GOT3 (cell line): ENCODE measurements around the gene TPP1.

Experiments used
- DNase-seq: peaks from one replicate; lab custom pipeline; 2025; ENCODE audit warnings: mixed read lengths; lab: John Stamatoyannopoulos, UW

Gene TPP1

DNA sequence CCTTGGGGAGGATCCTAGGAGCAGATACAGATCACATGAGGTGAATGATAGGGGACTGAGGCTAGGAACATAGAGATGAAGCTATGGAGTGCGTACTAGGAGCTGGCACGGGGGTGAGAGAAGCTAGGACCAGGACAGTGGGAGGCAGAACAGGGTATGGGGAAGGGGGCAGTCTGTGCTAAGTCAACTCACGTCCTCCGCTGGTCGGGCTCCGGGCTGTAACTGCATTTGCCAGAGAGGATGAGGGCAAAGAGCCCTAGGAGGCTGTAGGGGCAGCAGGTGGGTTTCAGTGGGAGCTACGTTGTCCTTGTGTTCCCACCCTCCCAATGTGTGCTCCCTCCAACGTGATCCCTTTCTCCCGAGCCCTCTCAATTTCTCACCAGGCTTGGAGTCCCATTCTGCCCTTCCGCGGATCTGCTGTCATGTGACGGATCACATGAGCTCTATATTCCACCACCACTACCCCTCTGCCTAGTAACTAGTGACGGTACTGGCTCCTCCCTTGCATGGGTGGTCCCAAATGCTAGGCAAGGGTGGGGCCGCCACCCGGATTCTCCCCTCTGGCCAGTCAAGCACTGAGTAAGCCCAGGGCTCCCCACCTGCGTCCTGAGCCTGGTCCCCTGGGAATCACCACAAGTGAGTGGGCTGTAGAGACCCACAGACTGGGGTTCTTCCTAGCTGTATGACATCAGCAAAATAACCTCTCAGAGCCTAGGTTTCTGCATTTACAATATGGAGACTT lies at the start of gene TPP1:
TPP1 (minus strand) TSS at position 419 of the 742 bp plus-strand sequence; CDS start at position 397, 22 bp downstream.
- DNase-seq = peak; percentile 18

DNA sequence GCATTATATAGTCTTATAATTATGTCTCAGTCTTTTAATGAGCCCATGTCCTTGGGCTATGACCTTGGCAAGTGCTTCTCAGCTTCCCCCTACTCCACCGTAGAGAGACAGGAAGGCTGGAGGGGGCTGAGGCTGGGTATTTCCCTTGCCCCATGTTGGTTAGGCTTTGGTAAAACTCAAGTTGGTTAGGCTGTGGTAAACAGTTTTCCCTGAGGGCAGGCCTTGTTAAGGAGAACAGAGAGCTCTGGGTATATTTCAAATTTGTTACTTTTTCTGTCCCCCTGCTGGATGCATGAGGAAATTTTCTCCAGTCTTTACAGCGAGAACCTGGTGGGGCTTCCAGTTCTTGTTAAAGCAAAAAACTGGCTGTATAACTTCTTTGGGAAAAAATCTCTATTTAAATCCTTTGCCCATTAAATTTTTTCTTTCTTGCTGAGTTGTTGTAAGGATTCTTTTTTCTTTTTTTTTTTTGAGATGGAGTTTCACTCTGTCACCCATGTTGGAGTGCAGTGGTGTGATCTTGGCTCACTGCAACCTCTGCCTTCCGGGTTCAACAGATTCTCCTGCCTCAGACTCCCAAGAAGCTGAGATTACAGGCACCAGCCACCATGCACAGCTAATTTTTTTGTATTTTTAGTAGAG lies 48.6 kb upstream of the TPP1 start:
- no peak for DNase-seq

DNA sequence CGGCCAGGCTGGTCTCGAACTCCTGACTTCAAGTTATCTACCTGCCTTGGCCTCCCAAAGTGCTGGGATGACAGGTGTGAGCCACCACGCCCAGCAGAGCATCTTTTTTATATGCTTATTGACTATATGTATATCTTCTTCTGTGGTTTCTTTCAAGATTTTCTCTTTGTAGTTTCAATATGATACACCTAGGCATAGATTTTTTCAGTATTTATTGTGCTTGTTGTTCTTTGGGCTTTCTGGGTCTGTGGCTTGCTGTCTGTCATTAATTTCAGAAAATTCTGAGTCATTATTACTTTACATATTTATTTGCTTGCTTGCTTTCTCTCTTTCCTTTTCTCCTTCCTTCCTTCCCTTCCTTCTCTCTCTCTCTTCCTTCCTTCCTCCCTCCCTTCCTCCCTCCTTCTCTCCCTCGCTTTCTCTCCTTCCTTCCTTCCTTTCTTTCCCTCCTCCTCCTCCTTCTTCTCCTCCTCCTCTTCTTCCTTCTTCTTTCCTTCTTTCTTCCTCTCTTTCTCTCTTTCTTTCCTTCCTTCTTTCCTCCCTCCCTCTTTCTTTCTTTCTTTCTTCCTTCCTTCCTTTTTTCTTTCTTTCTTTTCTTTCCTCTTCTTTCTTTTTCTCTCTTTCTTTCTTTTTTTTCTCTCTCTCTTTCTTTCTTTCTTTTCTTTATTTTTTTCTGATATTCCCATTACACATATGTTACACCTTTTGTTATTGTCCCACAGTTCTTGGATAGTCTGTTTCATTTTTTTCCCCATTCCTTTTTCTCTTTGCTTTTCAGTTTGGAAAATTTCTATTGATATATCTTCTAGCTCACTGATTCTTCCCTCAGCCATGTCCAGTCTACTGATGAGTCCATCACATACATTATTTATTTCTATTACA lies 47.3 kb upstream of the TPP1 start:
- DNase-seq = no peak

DNA sequence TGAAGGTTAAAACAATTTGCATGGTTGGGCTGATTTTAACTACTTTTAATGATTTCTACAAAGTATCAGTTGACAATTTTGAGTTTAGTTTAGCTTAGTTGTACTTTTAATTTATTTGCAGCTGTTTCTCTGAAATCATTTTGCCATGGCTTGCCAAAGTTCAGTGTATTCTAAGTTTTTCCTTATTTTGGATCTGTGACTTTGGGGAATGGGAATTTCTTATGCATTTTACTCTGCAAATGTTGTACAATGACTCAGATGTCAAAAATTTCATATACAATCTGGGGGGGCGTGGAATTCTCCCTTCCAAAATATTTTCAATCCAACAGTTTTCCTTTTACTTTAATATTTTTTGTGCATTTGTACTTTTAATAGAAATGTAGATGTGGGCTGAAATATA lies 45.3 kb upstream of the TPP1 start:
- DNase-seq = no peak

DNA sequence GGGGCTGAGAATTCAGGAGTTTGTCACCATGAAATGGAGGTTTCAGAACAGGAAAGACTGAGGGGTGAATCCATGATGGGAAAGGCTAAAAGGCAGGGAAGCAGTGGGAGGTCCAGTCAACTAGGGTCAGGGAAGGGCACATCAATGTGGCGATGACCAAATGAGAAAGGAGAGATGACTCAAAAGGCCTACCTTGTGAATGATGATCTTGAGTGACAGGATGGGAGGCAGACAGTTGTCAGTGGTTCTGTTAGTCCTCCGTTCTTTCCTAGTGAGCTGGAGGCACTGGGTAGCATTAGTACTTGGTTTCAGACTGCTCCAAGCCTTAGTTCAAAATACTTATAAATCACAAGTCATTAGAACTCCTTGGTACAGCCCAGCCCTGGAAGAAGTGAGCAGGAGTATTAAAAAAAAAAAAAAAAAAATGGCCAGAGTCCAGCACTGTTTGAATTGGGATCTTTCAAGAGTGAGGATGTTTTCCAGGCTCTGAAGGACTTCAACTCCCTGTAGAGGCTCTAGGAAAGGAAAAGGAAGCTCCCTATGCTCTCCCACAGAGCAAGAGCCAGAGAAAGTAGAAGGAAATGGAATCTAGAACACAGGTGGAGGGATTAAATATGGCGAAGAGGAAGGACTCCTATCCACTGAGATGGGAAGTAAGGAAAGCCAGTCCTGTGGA lies 44.7 kb upstream of the TPP1 start:
- DNase-seq = no peak

DNA sequence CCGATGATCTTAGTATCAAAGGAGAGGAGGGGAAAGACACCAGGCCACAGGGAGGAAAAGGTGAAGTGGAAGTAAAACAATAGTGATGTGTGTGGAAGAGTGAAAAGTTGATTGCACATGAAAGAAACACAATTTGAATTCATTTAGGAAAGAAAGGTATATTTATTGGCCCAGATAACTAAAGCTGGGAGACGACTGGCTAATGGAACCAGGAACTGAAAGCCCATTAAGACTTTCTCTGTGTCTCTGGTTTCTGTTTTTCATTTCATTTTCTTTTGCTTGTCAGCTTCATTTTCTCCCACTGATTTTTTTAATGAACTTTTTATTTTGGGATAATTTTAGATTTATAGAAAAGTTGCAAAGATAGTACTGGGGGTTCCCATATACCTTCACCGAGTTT lies 41.5 kb upstream of the TPP1 start:
- DNase-seq = no peak

DNA sequence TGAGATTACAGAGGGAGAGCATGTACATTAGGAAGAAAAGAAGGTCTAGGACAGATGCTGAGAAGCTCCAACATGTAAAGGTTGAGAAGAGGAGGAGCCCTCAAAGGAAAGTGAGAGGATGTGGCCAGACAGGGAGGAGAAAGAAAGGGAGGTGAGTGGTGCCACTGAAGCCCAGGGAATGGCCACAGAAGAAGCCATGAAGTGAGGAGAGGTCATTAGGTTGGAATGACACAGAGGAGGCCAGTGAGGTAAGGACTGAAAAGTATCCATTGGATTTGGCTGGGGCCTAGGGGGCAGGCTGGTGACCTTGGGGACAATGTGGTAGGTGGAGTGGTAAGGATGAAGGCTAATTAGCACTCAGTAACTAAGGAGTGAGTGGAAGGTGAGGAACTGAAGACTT lies 39.4 kb upstream of the TPP1 start:
- no peak for DNase-seq

DNA sequence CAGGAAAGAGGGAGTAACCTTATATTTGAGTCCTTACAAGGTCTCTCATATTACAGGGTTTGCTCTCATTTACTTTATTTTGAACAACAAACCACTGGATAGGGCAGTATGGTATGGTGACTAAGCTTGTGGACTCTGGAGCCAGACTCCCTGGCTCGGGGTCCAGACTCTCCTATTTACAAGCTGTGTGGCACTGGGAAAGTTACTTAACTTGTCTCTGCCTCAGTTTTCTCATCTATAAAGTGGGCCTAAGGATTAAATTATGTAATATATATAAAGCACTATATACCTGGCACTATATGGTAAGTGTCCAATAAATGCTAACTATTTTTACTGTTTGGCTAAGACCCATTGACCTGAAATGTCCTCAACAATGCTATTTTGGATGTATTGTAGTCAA lies 38.1 kb upstream of the TPP1 start:
- DNase-seq = no peak

DNA sequence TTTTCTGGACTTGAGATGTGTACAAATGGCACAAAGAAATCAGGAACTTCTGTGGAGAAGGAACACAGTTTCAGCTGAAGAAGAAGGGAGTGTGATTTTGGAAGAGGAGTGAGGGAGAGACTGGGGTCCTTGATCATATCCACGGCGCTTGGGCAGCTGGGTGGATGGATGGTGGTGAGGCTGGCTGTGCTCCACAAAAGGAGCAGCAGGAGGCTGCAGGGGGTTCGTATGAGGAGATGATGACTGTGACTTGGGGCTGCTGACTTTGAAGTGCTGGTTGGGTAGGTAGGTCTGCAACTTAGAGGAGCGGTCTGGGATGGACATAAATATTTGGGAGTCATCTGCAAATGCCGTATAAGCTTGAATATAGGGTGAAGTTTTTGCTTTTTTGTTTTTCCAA lies 37.7 kb upstream of the TPP1 start:
- no peak for DNase-seq

DNA sequence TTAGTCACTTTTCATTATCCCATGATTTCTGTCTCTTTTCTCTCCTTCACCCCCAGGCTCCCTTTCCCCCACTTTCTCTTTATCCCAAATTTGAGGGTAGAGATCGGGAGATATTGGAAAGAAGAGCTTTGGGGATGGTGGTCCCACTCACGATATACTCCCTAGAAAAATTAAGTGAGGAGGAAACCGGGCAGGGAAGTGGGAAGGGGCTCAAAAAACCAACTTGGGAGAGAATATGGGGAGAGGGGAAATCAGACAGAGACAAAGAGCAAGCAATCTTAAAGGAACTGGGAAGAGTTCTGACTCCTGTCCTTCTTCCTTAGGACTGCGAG lies 37.3 kb upstream of the TPP1 start:
- no peak for DNase-seq

DNA sequence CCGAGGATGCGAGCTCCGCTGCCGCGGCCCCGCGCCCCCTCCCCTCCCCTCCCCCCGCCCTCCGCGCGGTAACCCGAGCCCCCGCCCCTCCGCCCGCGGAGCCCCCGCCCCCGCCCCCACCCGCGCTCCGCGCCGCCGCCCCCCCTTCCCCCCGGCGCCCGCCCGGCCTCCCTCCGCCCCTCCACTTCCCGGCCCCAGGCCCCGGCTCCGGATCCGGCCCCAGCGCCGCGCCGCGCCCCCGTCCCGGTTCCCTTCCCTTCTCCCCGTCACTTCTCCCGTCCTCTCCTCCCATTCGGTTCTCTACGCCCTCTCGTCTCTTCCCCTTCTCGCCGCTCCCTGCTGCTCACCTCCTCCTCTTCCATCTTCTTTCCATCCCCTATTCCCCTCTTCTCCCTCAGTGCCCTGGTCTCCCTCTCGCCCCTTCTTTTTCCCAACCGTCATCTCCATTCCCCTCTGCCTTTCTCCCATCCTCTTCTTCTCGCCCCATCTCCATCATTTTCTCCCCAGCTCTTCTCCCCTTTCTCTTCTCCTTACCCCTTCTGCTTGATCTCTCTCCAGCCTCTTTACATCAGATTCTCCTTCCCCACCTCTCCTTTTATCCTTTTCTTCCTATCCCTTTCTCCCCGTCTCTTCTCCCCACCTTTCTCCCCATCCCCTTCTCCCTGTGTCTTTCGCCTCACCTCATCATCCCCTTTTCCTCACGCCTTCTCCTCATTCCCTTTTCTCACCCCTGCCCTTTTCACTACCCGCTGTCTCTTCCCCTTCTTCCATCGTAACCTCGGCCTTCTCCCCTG lies 36.8 kb upstream of the TPP1 start, which contains the start of gene DCHS1:
DCHS1 (minus strand) TSS at position 20 of the 794 bp plus-strand sequence. CDS start 14,196 bp downstream, outside the sequence.
- DNase-seq = no peak

DNA sequence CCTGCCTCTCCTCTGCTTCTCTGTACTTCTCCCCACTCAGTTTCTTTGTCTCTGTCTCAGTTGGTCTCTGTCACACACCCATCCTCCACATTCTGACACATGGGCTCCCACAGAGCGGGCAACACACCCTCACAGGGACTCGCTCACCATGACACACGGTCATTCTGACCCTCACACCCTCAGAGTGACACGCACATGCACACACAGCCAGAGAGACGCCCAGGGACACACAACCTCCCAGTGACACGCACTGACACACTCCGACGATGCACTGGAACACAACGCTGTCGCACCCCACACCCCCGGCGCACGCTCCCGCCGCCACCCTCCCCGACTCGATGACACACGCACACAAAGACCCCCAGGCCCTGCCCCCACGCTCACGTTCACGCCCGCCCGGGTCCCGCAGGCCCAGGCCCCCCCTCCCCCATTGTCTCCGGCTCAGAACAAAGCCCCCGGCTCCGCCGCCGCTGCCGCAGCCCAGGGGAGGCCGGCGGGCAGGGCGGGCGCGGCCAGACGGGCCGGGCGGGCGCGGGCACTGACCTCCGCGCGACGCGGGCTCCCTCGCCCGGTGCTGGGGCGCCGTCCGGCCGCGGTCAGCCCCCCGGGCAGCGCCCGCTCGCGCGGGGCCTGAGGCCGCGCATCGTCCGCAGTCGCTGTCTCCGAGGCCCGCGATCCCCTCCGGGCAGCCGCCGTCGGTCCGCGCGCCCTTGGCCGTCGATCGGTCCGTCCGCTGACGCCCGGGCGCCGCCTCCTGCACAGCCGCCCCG lies 36.0 kb upstream of the TPP1 start:
- no peak for DNase-seq

DNA sequence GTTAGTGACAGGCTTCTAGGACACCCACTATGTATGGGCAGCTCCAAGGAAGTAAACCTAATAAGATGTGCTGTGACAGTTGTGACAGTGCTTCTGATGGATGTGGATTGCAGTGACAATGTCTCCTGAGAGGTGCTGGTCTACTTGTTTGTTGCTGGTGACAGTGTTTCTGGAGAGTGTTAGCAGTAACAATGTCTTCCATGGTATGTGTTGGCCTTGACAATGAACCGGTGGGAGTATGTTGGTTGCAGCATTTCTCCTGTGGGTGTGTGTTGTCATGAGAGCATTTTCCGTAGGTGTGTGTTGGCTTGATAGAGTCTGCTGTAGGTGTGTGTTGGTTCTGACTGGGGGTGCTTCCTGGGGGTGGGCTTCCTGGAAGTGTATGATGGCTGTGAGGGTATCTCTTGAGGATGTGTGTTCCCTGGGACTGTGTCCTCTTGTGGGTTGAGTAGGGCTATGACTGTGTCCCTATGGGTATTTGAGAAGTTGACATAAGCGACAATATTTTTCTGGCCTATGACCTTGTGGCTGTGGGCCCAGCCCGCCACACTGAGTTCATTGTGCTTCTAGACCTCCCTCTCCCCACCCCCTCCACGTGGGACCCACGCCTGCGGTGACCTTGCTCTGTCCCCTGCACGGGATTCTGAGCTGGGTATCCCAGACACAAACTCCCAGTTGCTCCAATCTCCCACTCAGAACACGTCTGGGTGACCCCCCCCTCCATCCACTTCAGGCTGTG lies 35.2 kb upstream of the TPP1 start:
- no peak for DNase-seq

DNA sequence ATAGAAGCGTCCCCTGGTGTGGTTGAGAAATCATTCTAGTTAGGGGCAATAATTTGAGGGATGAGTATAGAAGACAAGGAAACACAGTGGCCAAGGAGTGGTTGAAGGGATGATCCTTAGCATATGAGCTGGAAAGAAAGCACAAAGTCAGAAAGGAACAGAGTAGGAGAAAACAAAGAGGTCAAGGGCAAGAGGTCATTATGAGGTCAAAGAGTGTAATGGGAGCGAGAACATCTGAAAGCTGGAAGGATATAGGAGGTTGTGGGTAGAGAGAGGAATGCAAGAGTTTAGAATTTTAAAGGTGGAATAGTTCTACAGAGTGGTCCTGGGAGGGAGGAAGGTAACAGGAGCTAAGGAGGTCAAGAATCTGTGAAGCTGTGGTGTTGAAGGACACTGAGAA lies 34.4 kb upstream of the TPP1 start:
- no peak for DNase-seq

DNA sequence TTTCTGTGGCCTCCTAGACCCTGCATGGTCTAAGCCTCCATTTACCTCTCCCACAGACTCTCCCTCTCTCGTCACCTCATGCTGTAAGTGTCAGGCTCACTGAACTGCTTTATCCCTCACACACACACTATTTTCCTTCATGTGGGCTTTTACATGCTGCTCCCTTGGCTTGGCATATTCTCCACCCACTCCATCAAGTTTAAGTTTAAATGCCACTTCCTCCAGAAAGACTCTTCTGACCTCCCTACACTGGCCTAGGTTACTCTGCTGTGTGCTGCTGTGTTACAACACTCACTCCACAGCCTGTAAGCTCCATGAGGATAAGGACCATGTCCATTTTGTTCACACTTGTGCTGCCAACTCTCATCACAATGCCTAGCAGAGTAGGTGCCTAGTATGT lies 33.9 kb upstream of the TPP1 start:
- DNase-seq = no peak

DNA sequence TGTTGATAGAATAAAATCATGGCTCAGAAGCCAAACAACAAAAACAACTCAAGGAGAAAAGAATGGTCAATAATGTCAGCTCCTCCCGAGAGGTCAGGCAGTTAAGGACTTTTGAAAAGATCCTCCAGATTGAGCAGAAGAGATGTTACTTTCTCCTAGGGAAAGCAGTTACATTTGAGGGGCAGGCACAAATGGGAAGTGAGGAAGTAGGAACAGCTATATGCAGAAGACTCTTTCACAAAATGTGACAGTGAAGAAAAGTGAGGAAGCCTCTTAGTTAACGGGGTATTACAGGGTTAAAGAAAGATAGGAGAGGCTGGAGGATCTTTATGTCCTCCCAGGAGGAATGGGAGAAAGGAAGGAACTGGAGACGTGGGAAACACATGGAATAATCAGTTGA lies 33.0 kb upstream of the TPP1 start:
- no peak for DNase-seq

DNA sequence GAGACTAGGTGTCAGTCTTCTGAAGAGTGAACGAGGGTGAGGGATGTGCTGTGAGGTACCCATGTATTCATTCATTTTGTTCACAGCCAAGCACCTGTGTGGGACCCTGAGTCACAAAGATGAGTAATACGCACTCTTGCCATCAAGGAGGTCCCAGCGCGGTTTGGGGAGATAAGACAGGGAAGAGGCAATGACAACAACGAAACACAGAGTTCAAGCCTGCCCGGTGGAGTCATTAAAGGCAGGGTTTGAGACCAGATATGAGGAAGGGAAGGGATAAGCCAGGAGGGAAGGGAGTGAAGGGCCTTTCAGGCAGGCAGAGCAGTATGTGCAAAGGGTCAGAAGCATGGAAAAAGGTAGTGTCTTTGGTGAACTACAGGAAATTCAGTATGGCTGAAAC lies 31.8 kb upstream of the TPP1 start:
- DNase-seq = no peak

DNA sequence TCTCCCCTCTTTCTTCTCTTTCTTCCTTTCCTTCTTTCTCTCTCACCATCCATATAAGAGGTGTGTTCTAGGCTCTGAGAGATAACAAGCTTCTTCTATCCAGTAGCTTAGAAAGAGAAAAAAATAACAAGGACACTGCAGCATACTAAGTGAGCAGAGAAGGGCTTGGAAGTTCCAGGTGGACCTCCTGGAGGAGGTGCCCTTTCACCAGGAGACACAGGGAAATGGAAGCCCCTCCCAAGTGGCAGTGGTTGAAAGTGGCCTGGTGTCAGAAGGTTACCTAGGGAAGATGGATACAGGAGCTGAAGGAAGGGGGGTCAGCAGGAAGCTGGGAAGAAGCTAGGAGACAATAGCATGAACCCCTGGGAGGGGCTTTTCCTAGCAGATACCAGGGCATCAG lies 30.9 kb upstream of the TPP1 start:
- no peak for DNase-seq

DNA sequence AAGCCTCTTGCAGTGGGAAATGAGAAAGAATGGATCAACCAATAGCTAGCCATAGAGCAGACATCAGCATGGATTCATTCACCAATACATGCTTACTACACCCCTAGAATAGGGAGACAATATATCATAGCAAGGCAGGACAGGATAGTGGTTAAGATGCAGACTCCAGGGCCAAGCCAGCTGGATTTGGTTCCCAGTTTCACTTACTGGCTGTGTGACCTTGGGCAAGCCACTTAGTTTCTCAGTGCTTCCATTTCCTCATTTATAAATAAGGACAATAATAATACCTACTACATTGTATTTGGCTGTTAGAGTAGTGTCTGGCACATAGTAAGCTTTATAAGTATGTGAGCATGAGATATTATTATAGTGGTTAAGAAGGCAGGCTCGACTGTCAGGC lies 29.3 kb upstream of the TPP1 start:
- no peak for DNase-seq

DNA sequence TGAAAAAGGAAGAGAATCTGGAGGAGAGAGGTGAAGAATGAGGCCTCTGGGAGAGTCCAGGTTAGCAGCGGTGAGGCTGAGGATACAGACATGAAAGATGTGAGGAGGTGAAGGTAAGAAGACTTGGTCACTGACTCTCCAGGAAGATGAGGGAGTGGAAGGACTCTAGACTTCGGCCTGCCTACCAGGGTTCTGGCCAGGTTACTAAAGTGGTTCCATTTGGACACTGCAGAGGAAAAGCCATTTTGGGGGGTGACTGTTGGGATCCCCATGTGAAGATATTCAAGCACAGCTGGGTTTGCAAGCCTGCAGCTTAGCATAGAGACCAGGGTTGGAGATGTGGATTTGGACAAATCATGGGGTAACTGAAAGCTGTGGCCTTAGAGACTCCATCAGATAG lies 28.6 kb upstream of the TPP1 start:
- DNase-seq = no peak
